Osteoblast (primary cell): ENCODE measurements around the gene ADCK1. TPM values are rescaled to one million over a fixed set of nuclear protein-coding genes. Genes with fewer than 3 reads are reported as not detected.
A peak's percentile ranks its signal among the peaks of the same experiment; 100 is the strongest.
"Not testable (repeated sequence)": the region's sequence is repeated elsewhere in the genome, so short reads cannot be mapped to it uniquely, and the experiment has no call there.

Source experiments
- DNase-seq: peaks from one replicate; pipeline ENCODE4 v3.0.0; 2011; ENCODE audit warnings: low spot score, mixed read lengths; ENCODE audit not compliant: insufficient read length; ENCODE audit errors: missing footprints
- H2AFZ ChIP-seq: 2 replicates; pipeline ENCODE4 v1.6.0; 2011; ENCODE audit warnings: mild to moderate bottlenecking, low read length
- H3K27ac ChIP-seq: 2 replicates; pipeline ENCODE4 v1.5.1; 2011; ENCODE audit warnings: mild to moderate bottlenecking, low read depth, low read length, moderate library complexity
- H3K27me3 ChIP-seq: 2 replicates; pipeline ENCODE4 v1.6.0; 2012; ENCODE audit warnings: mild to moderate bottlenecking, control low read depth, inconsistent platforms, low read length, moderate library complexity; ENCODE audit not compliant: insufficient read depth
- H3K36me3 ChIP-seq: 2 replicates; pipeline ENCODE4 v1.5.1; 2011; ENCODE audit warnings: mild to moderate bottlenecking, low read length, control low read depth, moderate library complexity; ENCODE audit not compliant: insufficient read depth
- H3K4me1 ChIP-seq: 2 replicates; pipeline ENCODE4 v1.5.1; 2011; ENCODE audit warnings: mild to moderate bottlenecking, low read length, control low read depth, moderate library complexity; ENCODE audit not compliant: insufficient read depth
- H3K4me2 ChIP-seq: 2 replicates; pipeline ENCODE4 v1.6.0; 2011; ENCODE audit warnings: mild to moderate bottlenecking, low read length; ENCODE audit not compliant: insufficient read depth
- H3K4me3 ChIP-seq: fragments of 200-600 bp; sonication (generic); 3 replicates; pipeline ENCODE4 v1.5.1; 2012; ENCODE audit warnings: mild to moderate bottlenecking, low read length, inconsistent platforms; ENCODE audit not compliant: insufficient read depth
- H3K79me2 ChIP-seq: 2 replicates; pipeline ENCODE4 v1.6.0; 2012; ENCODE audit warnings: mild to moderate bottlenecking, low read length, control low read depth, inconsistent platforms; ENCODE audit not compliant: insufficient read depth
- H3K9me3 ChIP-seq: 2 replicates; pipeline ENCODE4 v1.5.1; 2011; ENCODE audit warnings: low read depth, low read length, control low read depth
- H4K20me1 ChIP-seq: 2 replicates; pipeline ENCODE4 v1.6.0; 2012; ENCODE audit warnings: mild to moderate bottlenecking, low read length, control low read depth; ENCODE audit not compliant: insufficient read depth
- total RNA-seq: library from RNA; depleted of rRNA; stranded (reverse); fragments of >200 nt; gene quantifications from 2 replicates; pipeline ENCODE4 v1.2.3, GENCODE V29; 2012
- TF ChIP-seq, protein P1 (sequence below): IDR thresholded peaks from 2 replicates; pipeline ENCODE4 v1.5.1; 2011; ENCODE audit warnings: mild to moderate bottlenecking, low read depth, low read length, moderate library complexity; ENCODE audit errors: extremely low read depth

The ADCK1 gene
- total RNA-seq, 1 donor: 9.0 TPM

DNA sequence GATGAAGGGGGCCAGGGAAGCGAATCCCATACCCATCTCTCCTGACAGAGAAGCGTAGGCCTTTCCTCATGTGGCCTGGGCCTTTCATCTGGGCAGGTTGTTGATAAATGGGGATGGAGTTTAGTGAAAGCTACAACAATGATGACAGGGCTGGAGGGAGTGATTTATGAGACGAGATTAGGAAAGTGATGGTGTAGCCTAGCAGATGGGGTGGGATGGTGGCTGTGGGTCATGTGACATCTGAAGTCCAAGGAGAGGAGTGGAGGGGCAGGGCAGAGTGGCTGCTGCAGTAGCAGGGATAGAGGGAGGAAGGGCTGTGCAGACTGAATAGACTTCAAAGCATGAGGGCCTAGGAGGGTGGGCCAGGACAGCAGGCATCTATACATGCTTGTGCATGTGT is 85.5 kb downstream of the ADCK1 start:
- Histone ChIP-seq H3K9me3 (no peaks in the 10 kb centered on the region), H3K79me2 (no peaks in the 10 kb centered on the region), H3K4me2 (no peak overlapping the region), H2AFZ (no peak overlapping the region), H3K27me3 (no peaks in the 10 kb centered on the region), H3K27ac (no peak overlapping the region), H3K4me3 (no peak overlapping the region), H3K36me3 (no peaks in the 10 kb centered on the region), H3K4me1 (peaks cover 5% of the 10 kb centered on the region), H4K20me1 (no peaks in the 10 kb centered on the region)
- TF ChIP-seq, protein P1, sequence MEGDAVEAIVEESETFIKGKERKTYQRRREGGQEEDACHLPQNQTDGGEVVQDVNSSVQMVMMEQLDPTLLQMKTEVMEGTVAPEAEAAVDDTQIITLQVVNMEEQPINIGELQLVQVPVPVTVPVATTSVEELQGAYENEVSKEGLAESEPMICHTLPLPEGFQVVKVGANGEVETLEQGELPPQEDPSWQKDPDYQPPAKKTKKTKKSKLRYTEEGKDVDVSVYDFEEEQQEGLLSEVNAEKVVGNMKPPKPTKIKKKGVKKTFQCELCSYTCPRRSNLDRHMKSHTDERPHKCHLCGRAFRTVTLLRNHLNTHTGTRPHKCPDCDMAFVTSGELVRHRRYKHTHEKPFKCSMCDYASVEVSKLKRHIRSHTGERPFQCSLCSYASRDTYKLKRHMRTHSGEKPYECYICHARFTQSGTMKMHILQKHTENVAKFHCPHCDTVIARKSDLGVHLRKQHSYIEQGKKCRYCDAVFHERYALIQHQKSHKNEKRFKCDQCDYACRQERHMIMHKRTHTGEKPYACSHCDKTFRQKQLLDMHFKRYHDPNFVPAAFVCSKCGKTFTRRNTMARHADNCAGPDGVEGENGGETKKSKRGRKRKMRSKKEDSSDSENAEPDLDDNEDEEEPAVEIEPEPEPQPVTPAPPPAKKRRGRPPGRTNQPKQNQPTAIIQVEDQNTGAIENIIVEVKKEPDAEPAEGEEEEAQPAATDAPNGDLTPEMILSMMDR: no peak
- DNase-seq: no peak

DNA sequence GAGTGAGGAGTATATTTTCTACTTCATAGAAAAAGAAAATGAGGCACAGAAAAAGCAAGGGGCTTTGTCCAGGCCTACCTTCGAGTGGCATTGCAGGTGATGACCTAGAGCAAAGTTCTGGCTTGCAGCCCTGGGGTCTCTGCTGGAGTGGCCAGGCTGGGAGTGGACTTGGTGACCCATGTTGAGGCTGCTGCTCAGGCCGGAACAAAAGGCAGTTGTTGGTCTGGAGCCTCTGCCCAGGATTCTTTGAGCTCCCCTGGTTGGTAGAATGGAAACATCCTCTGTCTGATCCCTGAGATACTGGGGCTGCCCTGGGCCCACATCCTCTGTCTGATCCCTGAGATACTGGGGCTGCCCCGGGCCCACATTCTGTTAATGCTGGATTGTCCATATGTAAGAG is 86.1 kb downstream of the ADCK1 start:
- no peak for DNase-seq
- Histone ChIP-seq H4K20me1 (no peaks in the 10 kb centered on the region), H3K36me3 (no peaks in the 10 kb centered on the region), H2AFZ (no peak overlapping the region), H3K4me2 (no peak overlapping the region), H3K4me1 (peaks cover 5% of the 10 kb centered on the region), H3K27me3 (no peaks in the 10 kb centered on the region), H3K79me2 (no peaks in the 10 kb centered on the region), H3K27ac (no peak overlapping the region), H3K4me3 (no peak overlapping the region), H3K9me3 (no peaks in the 10 kb centered on the region)
- TF ChIP-seq, protein P1: no peak

DNA sequence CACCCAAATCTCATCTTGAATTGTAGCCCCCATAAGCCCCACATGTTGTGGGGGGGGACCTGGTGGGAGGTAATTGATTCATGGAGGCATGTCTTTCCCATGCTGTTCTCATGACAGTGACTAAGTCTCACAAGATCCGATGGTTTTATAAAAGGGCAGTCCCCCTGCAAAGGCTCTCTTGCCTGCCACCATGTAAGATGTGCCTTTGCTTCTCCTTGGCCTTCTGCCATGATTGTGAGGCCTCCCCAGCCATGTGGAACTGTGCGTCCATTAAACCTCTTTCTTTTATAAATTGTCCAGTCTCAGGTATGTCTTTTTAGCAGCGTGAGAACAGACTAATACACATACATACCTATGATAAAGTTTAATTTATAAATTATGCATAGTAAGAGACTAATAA is 89.0 kb downstream of the ADCK1 start:
- H3K27me3 ChIP-seq, DNase-seq, H3K36me3 ChIP-seq, H4K20me1 ChIP-seq, H3K4me3 ChIP-seq, H3K4me2 ChIP-seq, H3K79me2 ChIP-seq, H3K9me3 ChIP-seq, H3K27ac ChIP-seq, H3K4me1 ChIP-seq, H2AFZ ChIP-seq: not testable (repeated sequence)

DNA sequence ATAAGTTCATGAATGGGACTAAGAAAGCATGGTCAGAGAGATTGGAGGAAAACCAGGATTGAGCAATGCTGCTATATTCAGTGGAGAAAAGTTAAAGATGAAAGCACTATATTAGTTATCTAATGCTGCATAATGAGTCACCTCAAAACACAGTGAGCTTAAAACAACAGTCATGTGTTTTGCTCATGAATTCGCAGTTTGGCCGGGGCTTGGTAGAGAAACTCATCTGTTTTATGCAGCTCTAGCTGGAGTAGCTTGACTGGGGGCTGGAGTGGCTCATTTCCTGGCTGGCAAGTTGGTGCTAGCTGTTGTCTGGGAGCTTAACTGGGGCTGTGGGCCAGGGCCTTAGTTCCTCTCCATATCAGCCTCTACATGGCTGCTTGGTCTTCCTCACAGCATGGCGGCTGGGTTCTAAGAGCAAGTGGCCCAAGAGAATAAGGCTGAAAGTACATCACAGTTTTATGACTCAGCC is 90.1 kb downstream of the ADCK1 start:
- peak overlapping the region; percentile 78 for H3K27ac ChIP-seq
- peak overlapping the region; percentile 14 for H3K4me2 ChIP-seq
- no peaks in the 10 kb centered on the region for H3K36me3 ChIP-seq
- H3K4me3 ChIP-seq: no peak overlapping the region
- DNase-seq: peak; percentile 91
- no peaks in the 10 kb centered on the region for H3K27me3 ChIP-seq
- peaks cover 5% of the 10 kb centered on the region for H3K4me1 ChIP-seq
- TF ChIP-seq, protein P1: no peak
- no peaks in the 10 kb centered on the region for H3K79me2 ChIP-seq
- H4K20me1 ChIP-seq: no peaks in the 10 kb centered on the region
- H3K9me3 ChIP-seq: no peaks in the 10 kb centered on the region
- peak overlapping the region; percentile 57 for H2AFZ ChIP-seq
